ENCODE measurements around the gene FPR1.
"Not testable (repeated sequence)": the region's sequence is repeated elsewhere in the genome, so short reads cannot be mapped to it uniquely, and the experiment has no call there.

FPR1 gene

DNA sequence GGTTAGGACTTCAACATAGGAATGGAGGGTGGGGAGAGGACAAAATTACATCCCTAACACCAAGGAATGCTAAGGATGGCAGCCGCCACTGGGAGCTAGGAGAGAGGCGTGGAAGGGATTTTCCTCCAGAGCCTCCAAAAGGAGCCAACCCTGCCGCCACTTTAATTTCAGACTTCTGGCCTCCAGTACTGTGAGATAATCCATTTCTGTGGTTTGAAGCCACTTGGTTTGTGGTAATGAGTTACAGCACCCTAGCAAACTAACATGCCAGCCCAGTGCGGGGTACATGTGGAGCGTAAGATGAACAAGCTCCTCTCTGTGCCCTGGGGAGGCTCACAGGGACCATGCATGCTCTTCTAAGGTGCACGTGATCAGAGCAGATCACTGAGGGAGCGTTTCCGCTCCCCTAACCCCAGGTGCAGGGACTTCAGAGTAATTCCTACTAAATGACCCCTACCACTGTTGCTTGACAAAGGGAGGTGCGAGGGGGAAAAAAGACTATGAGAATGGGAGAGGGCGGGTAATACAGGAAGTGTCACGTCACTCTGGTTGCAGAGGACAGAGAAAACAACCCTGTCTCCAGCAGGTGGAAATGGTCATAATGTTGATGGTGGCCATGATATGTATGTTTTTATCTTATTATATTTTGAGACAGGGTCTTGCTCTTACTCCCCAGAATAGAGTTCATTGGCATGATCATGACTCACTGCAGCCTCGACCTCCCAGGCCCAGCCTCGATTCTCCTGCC is 12.0 kb downstream of the FPR1 start:
- in situ Hi-C loops (cut with MboI; ENCODE audit: low pct_unique_long_range_greater_than_20kb, low sequenced_read_pairs, unreplicated experiment): no loop called here
- no peak for TF ChIP-seq CTCF (IDR thresholded peaks at IDR 0.05; ENCODE audit: extremely low read depth, insufficient read depth, missing control alignments)
- no peak for DNase-seq (ENCODE audit: low spot score)

GRCh38 chr19:51738523-51738922 is 13.2 kb downstream of the FPR1 start:
- in situ Hi-C loops (cut with MboI; ENCODE audit: low pct_unique_long_range_greater_than_20kb, low sequenced_read_pairs, unreplicated experiment); DNase-seq (ENCODE audit: low spot score): not testable (repeated sequence)

DNA sequence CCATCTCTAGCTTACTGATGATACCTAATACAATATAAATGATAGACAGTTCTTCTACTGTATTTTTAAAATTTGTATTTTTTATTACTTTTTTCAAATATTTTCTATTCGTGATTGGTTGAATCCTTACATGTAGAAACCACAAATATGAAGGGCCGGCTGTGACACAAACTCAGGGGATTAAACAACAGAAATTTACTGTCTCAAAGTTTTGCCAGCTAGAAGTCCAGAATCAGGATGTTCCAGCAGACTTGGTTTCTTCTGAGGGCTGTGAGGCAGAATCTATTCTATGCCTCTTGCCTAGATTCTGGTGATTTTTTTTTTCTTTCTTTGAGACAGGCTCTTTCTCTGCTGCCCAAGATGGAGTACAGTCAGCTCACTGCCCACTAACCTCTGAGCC is 13.8 kb downstream of the FPR1 start:
- TF ChIP-seq CTCF (IDR thresholded peaks at IDR 0.05; ENCODE audit: extremely low read depth, insufficient read depth, missing control alignments): no peak
- no peak for DNase-seq (ENCODE audit: low spot score)
- in situ Hi-C loops (cut with MboI; ENCODE audit: low pct_unique_long_range_greater_than_20kb, low sequenced_read_pairs, unreplicated experiment): no loop called here

GRCh38 chr19:51737389-51737788 is 14.3 kb downstream of the FPR1 start:
- in situ Hi-C loops (cut with MboI; ENCODE audit: low pct_unique_long_range_greater_than_20kb, low sequenced_read_pairs, unreplicated experiment): no loop called here
- DNase-seq (ENCODE audit: low spot score): no peak
- no peak for TF ChIP-seq CTCF (IDR thresholded peaks at IDR 0.05; ENCODE audit: extremely low read depth, insufficient read depth, missing control alignments)

- no peak for TF ChIP-seq CTCF (IDR thresholded peaks at IDR 0.05; ENCODE audit: extremely low read depth, insufficient read depth, missing control alignments)
- DNase-seq (ENCODE audit: low spot score): no peak
- in situ Hi-C loops (cut with MboI; ENCODE audit: low pct_unique_long_range_greater_than_20kb, low sequenced_read_pairs, unreplicated experiment): no loop called here
Measured at GRCh38 chr19:51735759-51736449, 15.8 kb downstream of the FPR1 start.

- in situ Hi-C loops (cut with MboI; ENCODE audit: low pct_unique_long_range_greater_than_20kb, low sequenced_read_pairs, unreplicated experiment): no loop called here
- DNase-seq (ENCODE audit: low spot score): no peak
- TF ChIP-seq CTCF (IDR thresholded peaks at IDR 0.05; ENCODE audit: extremely low read depth, insufficient read depth, missing control alignments): no peak
Measured at GRCh38 chr19:51733742-51734522, 17.7 kb downstream of the FPR1 start.

GRCh38 chr19:51729781-51730180 is 21.9 kb downstream of the FPR1 start:
- TF ChIP-seq CTCF (IDR thresholded peaks at IDR 0.05; ENCODE audit: extremely low read depth, insufficient read depth, missing control alignments): no peak
- DNase-seq (ENCODE audit: low spot score): no peak
- in situ Hi-C loops (cut with MboI; ENCODE audit: low pct_unique_long_range_greater_than_20kb, low sequenced_read_pairs, unreplicated experiment): no loop called here

All from GM13977 (cell line).